Esophagus squamous epithelium (tissue), 4 donors: ENCODE measurements around the gene ZFAND3.

Experiments used
- CTCF ChIP-seq, 6 experiments: fragments of 450-650 bp in 4 of 6; fragments of 200-600 bp in 2 of 6; sonication (generic) in 2 of 6; IDR thresholded peaks; one replicate each; pipeline ENCODE4 v1.5.1; 2016 to 2019; ENCODE audit warnings: antibody characterized with exemption in 6 of 6, mild to moderate bottlenecking in 4 of 6, moderate library complexity in 4 of 6
- POLR2A ChIP-seq, 4 donors: fragments of 450-650 bp; IDR thresholded peaks; one replicate each; pipeline ENCODE4 v1.6.1; 2017; ENCODE audit warnings: antibody characterized with exemption in 4 of 4, mild to moderate bottlenecking in 4 of 4, moderate library complexity in 3 of 4

GRCh38 chr6:37826188-37826587 lies 6.7 kb downstream of the ZFAND3 start:
- TF ChIP-seq CTCF (IDR thresholded peaks at IDR 0.05) (no peak), POLR2A (IDR thresholded peaks at IDR 0.05) (no peak)
